Ishikawa (cell line): ENCODE results near the gene KIF24.

Experiments used
- CEBPB ChIP-seq: IDR thresholded peaks from 2 replicates; pipeline ENCODE4 v1.6.1; 2012
- CREB1 ChIP-seq: IDR thresholded peaks from 2 replicates; pipeline ENCODE4 v1.6.1; 2012; ENCODE audit warnings: low read depth
- EGR1 ChIP-seq: IDR thresholded peaks from 2 replicates; pipeline ENCODE4 v1.6.1; 2012
- EP300 ChIP-seq: IDR thresholded peaks from 2 replicates; pipeline ENCODE4 v1.6.1; 2012; ENCODE audit warnings: borderline replicate concordance
- FOXM1 ChIP-seq: IDR thresholded peaks from 2 replicates; pipeline ENCODE4 v1.6.1; 2012; ENCODE audit warnings: low read depth, borderline replicate concordance
- MAX ChIP-seq: IDR thresholded peaks from 2 replicates; pipeline ENCODE4 v1.6.1; 2012
- NFIC ChIP-seq: IDR thresholded peaks from 2 replicates; pipeline ENCODE4 v1.6.1; 2012
- RAD21 ChIP-seq: IDR thresholded peaks from 2 replicates; pipeline ENCODE4 v1.6.1; 2012; ENCODE audit warnings: low read depth
- REST ChIP-seq: IDR thresholded peaks from 2 replicates; pipeline ENCODE4 v1.6.1; 2012; ENCODE audit warnings: low read depth, mild to moderate bottlenecking
- TAF1 ChIP-seq: IDR thresholded peaks from 2 replicates; pipeline ENCODE4 v1.6.1; 2012; ENCODE audit warnings: low read depth, mild to moderate bottlenecking
- TCF12 ChIP-seq: IDR thresholded peaks from 2 replicates; pipeline ENCODE4 v1.6.1; 2012; ENCODE audit warnings: low read depth
- TEAD4 ChIP-seq: IDR thresholded peaks from 2 replicates; pipeline ENCODE4 v1.6.1; 2012
- USF1 ChIP-seq: IDR thresholded peaks from 2 replicates; pipeline ENCODE4 v1.6.1; 2012
- YY1 ChIP-seq: IDR thresholded peaks from 2 replicates; pipeline ENCODE4 v1.6.1; 2012; ENCODE audit warnings: low read depth
- ZBTB7A ChIP-seq: IDR thresholded peaks from 2 replicates; pipeline ENCODE4 v1.6.1; 2012; ENCODE audit warnings: low read depth

KIF24 gene

GRCh38 chr9:34372467-34373011 lies 43.5 kb upstream of the KIF24 start:
- TF ChIP-seq ZBTB7A (no peak), TAF1 (no peak), TEAD4 (no peak), YY1 (no peak), RAD21 (no peak), FOXM1 (no peak)

- TF ChIP-seq ZBTB7A (no peak), MAX (no peak), RAD21 (no peak), TAF1 (no peak)
These were observed 42.9 kb upstream of the KIF24 start for GRCh38 chr9:34371886-34372466.

- no peak for TF ChIP-seq USF1
- TF ChIP-seq NFIC, result no peak
- TF ChIP-seq TAF1, result no peak
- no peak for TF ChIP-seq TCF12
- TF ChIP-seq ZBTB7A, result no peak
- TF ChIP-seq EGR1, result no peak
- TF ChIP-seq CEBPB, result no peak
- TF ChIP-seq RAD21, result no peak
- TF ChIP-seq YY1, result no peak
- TF ChIP-seq TEAD4, result no peak
- TF ChIP-seq CREB1, result no peak
- TF ChIP-seq EP300, result no peak
These were observed 42.2 kb upstream of the KIF24 start for GRCh38 chr9:34370970-34371880.

- no peak for TF ChIP-seq CEBPB
- no peak for TF ChIP-seq TCF12
- no peak for TF ChIP-seq USF1
- TF ChIP-seq CREB1, result no peak
- no peak for TF ChIP-seq FOXM1
- no peak for TF ChIP-seq EP300
- no peak for TF ChIP-seq REST
- no peak for TF ChIP-seq ZBTB7A
- no peak for TF ChIP-seq TEAD4
- TF ChIP-seq EGR1, result no peak
- no peak for TF ChIP-seq YY1
- no peak for TF ChIP-seq NFIC
- TF ChIP-seq RAD21, result no peak
- no peak for TF ChIP-seq MAX
- no peak for TF ChIP-seq TAF1
These were observed 41.4 kb upstream of the KIF24 start for GRCh38 chr9:34370335-34370969.

GRCh38 chr9:34369636-34370035 lies 40.6 kb upstream of the KIF24 start:
- TF ChIP-seq NFIC, result no peak
- TF ChIP-seq MAX, result no peak

GRCh38 chr9:34366365-34366764 lies 37.3 kb upstream of the KIF24 start:
- TF ChIP-seq USF1, result no peak
- TF ChIP-seq EP300, result no peak
- no peak for TF ChIP-seq TCF12
- no peak for TF ChIP-seq RAD21
- TF ChIP-seq CEBPB, result no peak
- no peak for TF ChIP-seq YY1
- TF ChIP-seq REST, result no peak
- no peak for TF ChIP-seq FOXM1
- no peak for TF ChIP-seq MAX
- TF ChIP-seq TEAD4, result no peak
